BE2C (cell line): ENCODE data around the gene LZTFL1. TPM values are rescaled to one million over a fixed set of nuclear protein-coding genes. Genes with fewer than 3 reads are reported as not detected.

Experiments
- DNase-seq: peaks from one replicate; pipeline ENCODE4 v3.0.0-alpha.2; 2020
- H3K27me3 ChIP-seq: fragments of 250-450 bp; sonication (Bioruptor Pico); 2 replicates; pipeline ENCODE4 v1.5.1; 2020; ENCODE audit warnings: mild to moderate bottlenecking
- H3K36me3 ChIP-seq: fragments of 250-450 bp; sonication (Bioruptor Pico); 2 replicates; pipeline ENCODE4 v1.5.1; 2020; ENCODE audit warnings: mild to moderate bottlenecking
- H3K4me1 ChIP-seq: fragments of 250-450 bp; sonication (Bioruptor Pico); 2 replicates; pipeline ENCODE4 v1.5.1; 2020
- H3K4me3 ChIP-seq: 2 replicates; pipeline ENCODE4 v1.5.1; 2011; ENCODE audit warnings: low read depth, low read length
- H3K9me3 ChIP-seq: fragments of 250-450 bp; sonication (Bioruptor Pico); 2 replicates; pipeline ENCODE4 v1.5.1; 2020
- CTCF ChIP-seq: IDR thresholded peaks from 2 replicates; pipeline ENCODE4 v1.5.1; 2012; ENCODE audit warnings: mild to moderate bottlenecking, low read depth, low read length
- polyA plus RNA-seq: library from polyadenylated mRNA; unstranded; fragments of >200 nt; gene quantifications from one replicate; pipeline ENCODE4 v1.2.1, GENCODE V29; 2012; ENCODE audit warnings: low read depth, missing spikeins; ENCODE audit not compliant: insufficient read length, insufficient read depth

LZTFL1 gene
- 2.1 TPM for polyA plus RNA-seq

- DNase-seq = peak; percentile 83
- Histone ChIP-seq H3K9me3 (no peaks in the 10 kb centered on the region), H3K36me3 (no peaks in the 10 kb centered on the region), H3K4me3 (peak within 1 kb of the TSS; percentile 71), H3K4me1 (no peaks in the 10 kb centered on the region), H3K27me3 (no peaks in the 10 kb centered on the region)
- no peak for TF ChIP-seq CTCF
Measured at GRCh38 chr3:45841757-45842491, at the start of gene LZTFL1. TSS of gene LZTFL1 (minus strand) at chr3:45842119. CDS start at chr3:45841991, 128 bp downstream.

- Histone ChIP-seq H3K4me1 (no peaks in the 10 kb centered on the region), H3K9me3 (no peaks in the 10 kb centered on the region), H3K36me3 (no peaks in the 10 kb centered on the region), H3K4me3 (no peak overlapping the region), H3K27me3 (no peaks in the 10 kb centered on the region)
- no peak for TF ChIP-seq CTCF
- DNase-seq = no peak
Measured at GRCh38 chr3:45890405-45890804, 48.5 kb upstream of the LZTFL1 start.

GRCh38 chr3:45889337-45889736 lies 47.4 kb upstream of the LZTFL1 start:
- no peak for DNase-seq
- no peaks in the 10 kb centered on the region for H3K27me3 ChIP-seq
- no peaks in the 10 kb centered on the region for H3K4me1 ChIP-seq
- no peaks in the 10 kb centered on the region for H3K9me3 ChIP-seq
- TF ChIP-seq CTCF = no peak
- no peaks in the 10 kb centered on the region for H3K36me3 ChIP-seq
- H3K4me3 ChIP-seq = no peak overlapping the region

- DNase-seq = no peak
- H3K36me3 ChIP-seq = no peaks in the 10 kb centered on the region
- no peaks in the 10 kb centered on the region for H3K4me1 ChIP-seq
- no peaks in the 10 kb centered on the region for H3K9me3 ChIP-seq
- TF ChIP-seq CTCF = no peak
- H3K4me3 ChIP-seq = no peak overlapping the region
- no peaks in the 10 kb centered on the region for H3K27me3 ChIP-seq
Measured at GRCh38 chr3:45887759-45888511, 46.0 kb upstream of the LZTFL1 start.

- no peaks in the 10 kb centered on the region for H3K4me1 ChIP-seq
- no peak for DNase-seq
- no peaks in the 10 kb centered on the region for H3K9me3 ChIP-seq
- no peaks in the 10 kb centered on the region for H3K27me3 ChIP-seq
- no peak overlapping the region for H3K4me3 ChIP-seq
- no peaks in the 10 kb centered on the region for H3K36me3 ChIP-seq
- TF ChIP-seq CTCF = no peak
Measured at GRCh38 chr3:45887285-45887684, 45.4 kb upstream of the LZTFL1 start.
